Muscle layer of duodenum (tissue), 2 donors: ENCODE data around the gene OR4F6.
"Not testable (repeated sequence)": the region's sequence is repeated elsewhere in the genome, so short reads cannot be mapped to it uniquely, and the experiment has no call there.

Source experiments
- H3K27ac ChIP-seq: one replicate; pipeline ENCODE4 v1.7.0; 2013; ENCODE audit warnings: mild to moderate bottlenecking, low read length
- H3K27me3 ChIP-seq: one replicate; pipeline ENCODE4 v1.7.0; 2013; ENCODE audit warnings: low read depth, mild to moderate bottlenecking, control low read depth, low read length
- H3K36me3 ChIP-seq, 2 donors: one replicate each; pipeline ENCODE4 v1.7.0; 2013; ENCODE audit warnings: low read length in 2 of 2, control low read depth in 1 of 2, mild to moderate bottlenecking in 1 of 2; ENCODE audit not compliant: insufficient read depth in 2 of 2, control insufficient read depth in 1 of 2
- H3K4me1 ChIP-seq, 2 donors: one replicate each; pipeline ENCODE4 v1.7.0; 2013; ENCODE audit warnings: low read length in 2 of 2, mild to moderate bottlenecking in 2 of 2, control low read depth in 1 of 2, moderate library complexity in 1 of 2; ENCODE audit not compliant: insufficient read depth in 2 of 2, control insufficient read depth in 1 of 2
- H3K4me3 ChIP-seq, 2 donors: one replicate each; pipeline ENCODE4 v1.7.0; 2013; ENCODE audit warnings: low read length in 2 of 2, low read depth in 1 of 2, mild to moderate bottlenecking in 1 of 2
- H3K9me3 ChIP-seq, 2 donors: one replicate each; pipeline ENCODE4 v1.7.0; 2013; ENCODE audit warnings: low read length in 2 of 2, control low read depth in 1 of 2, mild to moderate bottlenecking in 1 of 2; ENCODE audit not compliant: control insufficient read depth in 1 of 2
- donor health status: healthy.

The OR4F6 gene

GRCh38 chr15:101803209-101803608, at the start of gene OR4F6:
Gene OR4F6 (plus strand): TSS chr15:101803509. CDS start chr15:101805720, 2,211 bp downstream.
- H3K9me3 ChIP-seq = no peaks in the 10 kb centered on the region
- no peak within 1 kb of the TSS for H3K27ac ChIP-seq
- no peaks in the 10 kb centered on the region for H3K36me3 ChIP-seq
- no peaks in the 10 kb centered on the region for H3K4me1 ChIP-seq
- H3K4me3 ChIP-seq = no peak within 1 kb of the TSS
- no peaks in the 10 kb centered on the region for H3K27me3 ChIP-seq

DNA sequence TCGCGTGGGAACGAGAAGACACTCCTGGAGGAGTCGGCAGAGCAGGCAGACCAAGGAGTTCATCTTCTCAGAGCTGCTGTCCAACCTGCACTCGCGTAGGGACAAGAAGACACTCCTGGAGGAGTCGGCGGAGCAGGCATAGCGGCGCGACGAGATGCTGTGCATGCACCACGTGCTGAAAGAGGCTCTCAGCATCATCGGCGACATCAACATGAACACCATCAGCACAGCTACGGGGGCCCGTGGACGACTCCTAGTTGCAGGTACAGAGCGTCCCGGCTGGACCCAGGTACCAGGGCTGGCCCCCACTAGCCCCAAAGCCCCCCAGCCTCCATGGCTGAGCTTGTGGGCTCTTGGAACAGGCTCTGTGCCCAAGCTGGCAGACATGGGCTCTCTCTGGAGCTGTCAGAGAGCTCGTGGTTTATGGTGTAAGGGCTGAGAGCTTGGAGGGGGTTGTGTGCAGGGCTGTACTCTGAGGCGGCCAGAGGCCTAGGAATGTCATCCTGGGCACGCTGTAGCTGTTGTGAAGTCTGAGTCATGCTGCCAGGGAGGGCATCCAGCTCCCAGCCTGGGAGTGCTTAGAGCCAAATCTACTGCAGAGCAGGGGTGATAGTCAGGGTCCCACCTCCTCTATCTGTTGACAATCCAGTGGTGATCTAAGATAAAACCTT, 38.5 kb upstream of the OR4F6 start:
- H3K9me3 ChIP-seq, H3K27ac ChIP-seq, H3K36me3 ChIP-seq, H3K4me1 ChIP-seq, H3K27me3 ChIP-seq, H3K4me3 ChIP-seq: not testable (repeated sequence)

DNA sequence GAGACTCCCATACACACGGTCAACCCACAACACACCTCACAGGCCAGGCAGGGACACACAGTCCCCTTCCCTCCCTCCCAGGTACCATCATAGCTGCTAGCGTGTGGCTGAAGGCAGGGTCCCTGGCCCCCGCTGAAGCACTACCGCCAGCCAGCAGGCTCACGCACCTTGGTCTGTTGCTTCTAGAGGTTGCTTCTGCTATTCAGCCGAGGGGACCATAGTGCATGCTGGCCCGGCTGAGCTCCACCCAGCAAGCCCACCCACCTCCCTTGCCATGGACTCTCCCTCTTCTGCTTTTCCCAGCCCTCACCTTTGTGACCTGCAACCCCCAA, 38.0 kb upstream of the OR4F6 start:
- H3K36me3 ChIP-seq, H3K27ac ChIP-seq, H3K4me3 ChIP-seq, H3K9me3 ChIP-seq, H3K27me3 ChIP-seq, H3K4me1 ChIP-seq: not testable (repeated sequence)

DNA sequence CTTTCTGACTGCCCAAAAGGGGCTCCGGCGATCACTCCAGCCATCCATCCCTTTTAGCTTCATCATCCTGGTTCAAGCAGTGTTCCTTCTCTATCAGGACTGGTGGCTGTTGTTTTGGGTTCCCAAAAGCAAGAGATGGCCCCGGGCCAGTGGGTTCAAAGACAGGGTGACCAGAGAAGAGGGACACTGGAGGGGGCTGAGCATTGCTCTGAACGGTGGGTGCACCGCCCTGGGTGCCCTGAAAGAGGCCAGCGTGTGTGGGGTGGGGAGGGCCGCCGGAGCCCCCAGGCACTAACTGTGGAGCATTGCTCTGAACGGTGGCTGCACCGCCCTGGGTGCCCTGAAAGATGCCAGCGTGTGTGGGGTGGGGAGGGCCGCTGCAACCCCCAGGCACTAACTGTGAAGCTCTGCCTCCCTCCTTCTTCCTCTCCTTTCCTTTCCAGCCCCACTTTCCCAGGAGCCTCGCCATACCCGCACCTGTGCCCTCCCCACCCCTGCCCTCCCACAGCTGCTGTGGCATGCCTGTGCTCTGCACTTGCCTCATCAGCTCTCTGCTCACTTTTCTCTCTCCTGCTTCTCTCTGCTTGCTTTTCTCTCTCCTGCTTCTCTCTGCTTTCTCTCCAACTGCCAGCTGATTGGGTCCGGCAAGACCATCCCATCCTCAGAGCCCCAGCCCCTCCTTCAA, 37.4 kb upstream of the OR4F6 start:
- no peak overlapping the region for H3K4me3 ChIP-seq
- no peak overlapping the region for H3K27ac ChIP-seq
- H3K9me3 ChIP-seq = no peaks in the 10 kb centered on the region
- no peaks in the 10 kb centered on the region for H3K4me1 ChIP-seq
- H3K36me3 ChIP-seq = no peaks in the 10 kb centered on the region
- H3K27me3 ChIP-seq = no peaks in the 10 kb centered on the region

DNA sequence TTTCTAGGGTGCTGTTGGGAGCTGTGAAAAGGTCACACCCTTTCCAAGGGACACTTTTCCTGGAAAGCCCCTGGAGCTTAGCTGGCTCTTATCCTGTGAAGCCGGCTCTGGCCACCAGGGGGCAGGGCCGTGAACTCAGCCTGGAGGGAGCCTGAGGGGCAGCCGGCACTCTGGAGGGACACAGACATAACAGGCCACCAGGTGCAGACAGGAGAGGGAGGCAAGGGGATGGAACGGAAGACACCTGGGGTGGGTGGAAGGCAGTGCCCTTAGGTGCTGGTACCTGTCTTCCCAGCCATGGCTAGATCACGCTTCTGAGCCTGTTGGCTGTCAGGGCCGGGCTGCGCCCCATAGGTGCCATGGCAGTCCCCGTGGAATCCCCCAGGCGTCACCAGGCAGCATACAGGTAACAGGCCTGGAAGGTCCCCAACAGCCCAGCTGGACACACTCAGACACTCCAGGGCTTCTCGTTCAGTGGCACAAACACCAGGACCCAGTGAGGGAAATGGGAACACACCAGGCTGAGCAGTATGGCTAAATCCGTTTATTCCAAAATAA, 36.1 kb upstream of the OR4F6 start:
- H3K4me1 ChIP-seq, H3K4me3 ChIP-seq, H3K36me3 ChIP-seq, H3K27ac ChIP-seq, H3K9me3 ChIP-seq, H3K27me3 ChIP-seq: not testable (repeated sequence)

GRCh38 chr15:101772921-101773320, 30.4 kb upstream of the OR4F6 start:
- Histone ChIP-seq H3K9me3 (no peaks in the 10 kb centered on the region), H3K4me3 (no peak overlapping the region), H3K27me3 (no peaks in the 10 kb centered on the region), H3K4me1 (no peaks in the 10 kb centered on the region), H3K36me3 (no peaks in the 10 kb centered on the region), H3K27ac (no peak overlapping the region)

- H3K27ac ChIP-seq = no peak overlapping the region
- no peaks in the 10 kb centered on the region for H3K4me1 ChIP-seq
- no peaks in the 10 kb centered on the region for H3K27me3 ChIP-seq
- no peaks in the 10 kb centered on the region for H3K9me3 ChIP-seq
- H3K36me3 ChIP-seq = no peaks in the 10 kb centered on the region
- no peak overlapping the region for H3K4me3 ChIP-seq
Observed at GRCh38 chr15:101773496-101774100, 29.7 kb upstream of the OR4F6 start.

GRCh38 chr15:101775136-101775535, 28.2 kb upstream of the OR4F6 start:
- H3K36me3 ChIP-seq = no peaks in the 10 kb centered on the region
- H3K4me1 ChIP-seq = no peaks in the 10 kb centered on the region
- H3K27me3 ChIP-seq = no peaks in the 10 kb centered on the region
- H3K27ac ChIP-seq = no peak overlapping the region
- no peak overlapping the region for H3K4me3 ChIP-seq
- no peaks in the 10 kb centered on the region for H3K9me3 ChIP-seq

DNA sequence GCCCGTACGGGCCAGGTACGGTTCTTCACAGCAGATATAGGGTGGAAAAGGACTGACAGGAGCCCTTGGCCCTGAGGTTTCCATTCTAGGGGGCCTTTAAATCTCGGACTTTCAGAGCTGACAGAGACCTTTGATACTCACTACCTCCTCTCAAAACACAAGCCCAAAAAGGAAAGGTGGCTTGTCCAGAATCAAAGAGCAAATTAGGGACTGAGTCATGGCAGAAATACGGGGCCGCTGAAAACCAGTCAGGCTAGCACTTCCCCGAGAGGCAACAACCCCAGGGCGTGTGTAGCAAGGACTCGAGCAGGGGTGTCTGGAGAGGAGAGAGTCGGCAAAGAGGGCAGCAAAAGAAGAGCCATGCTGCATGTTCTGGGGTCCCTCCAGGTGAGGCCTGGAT, 24.7 kb upstream of the OR4F6 start:
- not testable (repeated sequence) for H3K4me3 ChIP-seq, H3K27me3 ChIP-seq, H3K27ac ChIP-seq

DNA sequence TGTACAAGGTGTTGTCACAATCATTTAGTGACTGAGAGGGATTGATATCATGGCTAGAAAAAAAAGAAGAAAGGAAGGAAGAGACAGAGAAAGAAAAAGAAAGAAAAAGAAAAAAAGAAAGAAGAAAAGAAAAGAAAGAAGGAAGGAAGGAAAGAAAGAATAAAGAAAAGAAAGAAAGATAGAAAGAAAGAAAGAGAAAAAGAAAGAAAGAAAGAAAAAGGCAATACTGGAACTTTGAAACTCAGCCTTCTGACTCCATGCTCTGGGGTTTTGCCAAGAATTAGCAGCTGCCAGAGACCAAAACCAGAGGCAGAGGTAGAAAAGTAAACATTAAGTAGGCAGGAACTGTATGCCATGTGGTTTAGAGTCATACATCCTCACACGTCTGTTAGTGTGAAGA, 23.1 kb upstream of the OR4F6 start:
- not testable (repeated sequence) for H3K27ac ChIP-seq, H3K4me1 ChIP-seq, H3K36me3 ChIP-seq, H3K9me3 ChIP-seq, H3K27me3 ChIP-seq, H3K4me3 ChIP-seq

More for the DNA sequence above, 24.7 kb upstream of the OR4F6 start:
- not testable (repeated sequence) for H3K36me3 ChIP-seq, H3K9me3 ChIP-seq, H3K4me1 ChIP-seq

DNA sequence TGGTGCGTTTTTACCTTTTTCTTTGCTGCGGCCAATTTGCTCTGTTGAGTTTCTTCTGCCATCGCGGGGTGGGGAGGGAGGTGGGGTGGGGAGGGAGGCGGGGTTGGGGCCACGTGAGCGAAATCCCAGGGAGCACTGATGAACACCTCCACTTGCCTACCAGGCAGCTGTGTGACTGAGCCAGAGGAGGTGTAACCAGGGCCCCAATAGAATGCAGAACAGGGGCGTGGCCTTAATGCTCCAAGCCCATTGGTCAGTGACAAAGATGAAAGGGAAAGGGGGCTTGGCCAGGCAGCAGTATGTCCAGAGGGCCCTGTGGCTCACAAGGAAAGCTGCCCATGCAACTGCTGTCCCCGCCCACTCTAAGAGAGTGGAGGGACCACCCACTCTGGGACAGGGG, 21.4 kb upstream of the OR4F6 start:
- no peak overlapping the region for H3K4me3 ChIP-seq
- H3K27me3 ChIP-seq = no peaks in the 10 kb centered on the region
- no peaks in the 10 kb centered on the region for H3K36me3 ChIP-seq
- H3K27ac ChIP-seq = no peak overlapping the region
- no peaks in the 10 kb centered on the region for H3K9me3 ChIP-seq
- H3K4me1 ChIP-seq = no peaks in the 10 kb centered on the region
